Iris pigment epithelial cell (primary cell): Measurements from ENCODE around the gene CES2.
"Not testable (repeated sequence)": the region's sequence is repeated elsewhere in the genome, so short reads cannot be mapped to it uniquely, and the experiment has no call there.

Source experiments
- DNase-seq: peaks from one replicate; pipeline ENCODE4 v3.0.0-alpha.2; 2011; ENCODE audit warnings: low read depth

The CES2 gene

GRCh38 chr16:66936889-66937554 is 1.7 kb downstream of the CES2 start:
- no peak for DNase-seq

- no peak for DNase-seq
These were observed 2.5 kb downstream of the CES2 start for GRCh38 chr16:66937725-66938337.

GRCh38 chr16:66939366-66939765 is 4.0 kb downstream of the CES2 start:
- no peak for DNase-seq

GRCh38 chr16:66940236-66940635 is 4.9 kb downstream of the CES2 start:
- DNase-seq = no peak

- no peak for DNase-seq
These were observed 7.7 kb downstream of the CES2 start for GRCh38 chr16:66942981-66943380.

- DNase-seq = no peak
These were observed 8.2 kb downstream of the CES2 start for GRCh38 chr16:66943426-66944053.

- DNase-seq = no peak
These were observed 8.7 kb downstream of the CES2 start for GRCh38 chr16:66944054-66944441.

GRCh38 chr16:66944971-66945370 is 9.7 kb downstream of the CES2 start:
- DNase-seq = not testable (repeated sequence)

GRCh38 chr16:66945939-66946338 is 10.6 kb downstream of the CES2 start:
- DNase-seq = no peak

- DNase-seq = no peak
These were observed 11.2 kb downstream of the CES2 start for GRCh38 chr16:66946541-66946940.

GRCh38 chr16:66946974-66947301 is 11.6 kb downstream of the CES2 start:
- no peak for DNase-seq

GRCh38 chr16:66947302-66948065 is 12.2 kb downstream of the CES2 start:
- peak; percentile 80 for DNase-seq

GRCh38 chr16:66948134-66948836 is 13.0 kb downstream of the CES2 start:
- DNase-seq = no peak

- no peak for DNase-seq
These were observed 13.5 kb downstream of the CES2 start for GRCh38 chr16:66948837-66949225.

- DNase-seq = no peak
These were observed 14.2 kb downstream of the CES2 start for GRCh38 chr16:66949472-66949871.

GRCh38 chr16:66950437-66950836 is 15.1 kb downstream of the CES2 start:
- DNase-seq = no peak

GRCh38 chr16:66950971-66951790 is 15.9 kb downstream of the CES2 start:
- DNase-seq = no peak

- no peak for DNase-seq
These were observed 17.3 kb downstream of the CES2 start for GRCh38 chr16:66952430-66953110.

- DNase-seq = no peak
These were observed 18.3 kb downstream of the CES2 start for GRCh38 chr16:66953462-66954096.

- peak; percentile 73 for DNase-seq
These were observed 18.9 kb downstream of the CES2 start for GRCh38 chr16:66954097-66954659.
